ENCODE results near the gene FARS2. TPM values are rescaled to one million over a fixed set of nuclear protein-coding genes. Genes with fewer than 3 reads are reported as not detected.

Gene FARS2
- total and polyA plus RNA-seq, 7 donors: 8.1 to 21.0 (median 12.5) TPM

DNA sequence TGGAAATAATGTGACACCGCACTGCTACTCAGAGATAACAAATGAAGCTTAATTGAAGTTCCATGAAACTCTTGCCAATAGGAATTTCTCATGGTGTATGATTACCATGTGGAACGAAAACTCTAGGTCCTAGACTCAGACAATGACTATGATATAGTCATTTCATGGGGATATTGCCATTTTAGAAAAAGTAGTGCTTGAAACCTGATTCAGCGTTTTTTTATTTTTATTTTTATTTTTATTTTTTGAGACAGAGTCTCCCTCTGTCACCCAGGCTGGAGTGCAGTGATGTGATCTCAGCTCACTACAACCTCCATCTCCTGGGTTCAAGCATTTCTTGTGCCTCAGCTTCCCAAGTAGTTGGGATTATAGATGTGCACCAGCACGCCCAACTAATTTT, 253.9 kb downstream of the FARS2 start:
- no peaks in the 10 kb centered on the region for H3K9me3 ChIP-seq
- H3K27ac ChIP-seq: no peak overlapping the region
- no peaks in the 10 kb centered on the region for H3K36me3 ChIP-seq
- DNase-seq: no peak
- H3K27me3 ChIP-seq: no peaks in the 10 kb centered on the region
- WGBS, 2 donors: 78 to 97% methylated on average over 4 of the region's 4 CpGs
- intact Hi-C loops (cut with DNase I): no loop called here
- H3K4me3 ChIP-seq: no peak overlapping the region
- no peaks in the 10 kb centered on the region for H3K4me1 ChIP-seq
- TF ChIP-seq POLR2A (IDR thresholded peaks at IDR 0.05) (no peak), POLR2AphosphoS5 (IDR thresholded peaks at IDR 0.05) (no peak), EP300 (IDR thresholded peaks at IDR 0.05) (no peak)
- TF ChIP-seq, protein P1, sequence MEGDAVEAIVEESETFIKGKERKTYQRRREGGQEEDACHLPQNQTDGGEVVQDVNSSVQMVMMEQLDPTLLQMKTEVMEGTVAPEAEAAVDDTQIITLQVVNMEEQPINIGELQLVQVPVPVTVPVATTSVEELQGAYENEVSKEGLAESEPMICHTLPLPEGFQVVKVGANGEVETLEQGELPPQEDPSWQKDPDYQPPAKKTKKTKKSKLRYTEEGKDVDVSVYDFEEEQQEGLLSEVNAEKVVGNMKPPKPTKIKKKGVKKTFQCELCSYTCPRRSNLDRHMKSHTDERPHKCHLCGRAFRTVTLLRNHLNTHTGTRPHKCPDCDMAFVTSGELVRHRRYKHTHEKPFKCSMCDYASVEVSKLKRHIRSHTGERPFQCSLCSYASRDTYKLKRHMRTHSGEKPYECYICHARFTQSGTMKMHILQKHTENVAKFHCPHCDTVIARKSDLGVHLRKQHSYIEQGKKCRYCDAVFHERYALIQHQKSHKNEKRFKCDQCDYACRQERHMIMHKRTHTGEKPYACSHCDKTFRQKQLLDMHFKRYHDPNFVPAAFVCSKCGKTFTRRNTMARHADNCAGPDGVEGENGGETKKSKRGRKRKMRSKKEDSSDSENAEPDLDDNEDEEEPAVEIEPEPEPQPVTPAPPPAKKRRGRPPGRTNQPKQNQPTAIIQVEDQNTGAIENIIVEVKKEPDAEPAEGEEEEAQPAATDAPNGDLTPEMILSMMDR (IDR thresholded peaks at IDR 0.05): no peak

DNA sequence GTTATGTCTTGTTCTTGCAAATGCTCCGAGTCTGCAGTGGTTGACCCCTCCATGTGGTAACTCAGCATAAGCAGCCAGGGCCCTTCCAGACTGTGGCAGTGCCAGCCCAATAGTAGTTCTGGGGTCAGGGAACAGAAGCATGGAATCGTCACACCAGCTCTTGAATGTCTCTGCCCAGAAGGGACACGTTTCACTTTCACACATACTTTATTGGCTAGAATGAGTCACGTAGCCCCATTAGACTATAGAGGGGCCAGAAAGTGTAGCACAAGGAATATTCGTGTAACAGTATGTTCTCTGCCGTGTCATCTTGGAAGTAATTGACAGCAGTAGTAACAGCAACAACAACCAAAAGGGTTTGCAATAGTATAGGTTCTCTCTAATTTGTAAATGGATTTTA, 254.7 kb downstream of the FARS2 start:
- Histone ChIP-seq H3K9me3 (no peaks in the 10 kb centered on the region), H3K27me3 (no peaks in the 10 kb centered on the region), H3K27ac (no peak overlapping the region), H3K4me1 (no peaks in the 10 kb centered on the region), H3K36me3 (no peaks in the 10 kb centered on the region), H3K4me3 (no peak overlapping the region)
- intact Hi-C loops (cut with DNase I): no loop called here
- TF ChIP-seq, protein P1 (IDR thresholded peaks at IDR 0.05): no peak
- no peak for TF ChIP-seq POLR2AphosphoS5 (IDR thresholded peaks at IDR 0.05)
- no peak for TF ChIP-seq EP300 (IDR thresholded peaks at IDR 0.05)
- no peak for TF ChIP-seq POLR2A (IDR thresholded peaks at IDR 0.05)
- WGBS, 2 donors: 87 to 88% methylated on average over 6 of the region's 6 CpGs
- DNase-seq: no peak

DNA sequence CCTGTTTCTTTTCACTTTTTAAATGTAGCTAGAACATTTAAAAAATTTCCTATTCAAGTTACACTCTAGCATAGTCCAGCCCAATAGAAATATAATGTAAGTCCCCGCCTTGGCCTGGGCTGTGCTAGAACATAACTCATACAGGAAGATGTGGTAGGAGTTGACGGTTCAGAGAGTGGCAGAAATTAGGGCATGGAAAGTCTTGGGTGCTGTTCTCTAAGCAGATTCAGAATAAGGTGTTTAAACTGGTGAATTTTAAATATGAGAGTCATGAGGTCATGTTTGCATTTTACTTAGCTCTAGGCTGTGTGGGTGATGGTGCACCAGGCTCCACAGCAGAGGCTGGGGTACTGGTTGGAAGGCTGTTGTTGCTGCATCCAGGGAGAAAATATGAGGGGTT, 256.5 kb downstream of the FARS2 start:
- intact Hi-C loops (cut with DNase I): no loop called here
- no peaks in the 10 kb centered on the region for H3K9me3 ChIP-seq
- no peaks in the 10 kb centered on the region for H3K4me1 ChIP-seq
- H3K27me3 ChIP-seq: no peaks in the 10 kb centered on the region
- no peak overlapping the region for H3K4me3 ChIP-seq
- no peak for DNase-seq
- no peaks in the 10 kb centered on the region for H3K36me3 ChIP-seq
- WGBS, 2 donors: 79 to 92% methylated on average over 2 of the region's 2 CpGs
- H3K27ac ChIP-seq: no peak overlapping the region
- TF ChIP-seq EP300 (IDR thresholded peaks at IDR 0.05) (no peak), POLR2AphosphoS5 (IDR thresholded peaks at IDR 0.05) (no peak), POLR2A (IDR thresholded peaks at IDR 0.05) (no peak)
- TF ChIP-seq, protein P1 (IDR thresholded peaks at IDR 0.05): no peak

DNA sequence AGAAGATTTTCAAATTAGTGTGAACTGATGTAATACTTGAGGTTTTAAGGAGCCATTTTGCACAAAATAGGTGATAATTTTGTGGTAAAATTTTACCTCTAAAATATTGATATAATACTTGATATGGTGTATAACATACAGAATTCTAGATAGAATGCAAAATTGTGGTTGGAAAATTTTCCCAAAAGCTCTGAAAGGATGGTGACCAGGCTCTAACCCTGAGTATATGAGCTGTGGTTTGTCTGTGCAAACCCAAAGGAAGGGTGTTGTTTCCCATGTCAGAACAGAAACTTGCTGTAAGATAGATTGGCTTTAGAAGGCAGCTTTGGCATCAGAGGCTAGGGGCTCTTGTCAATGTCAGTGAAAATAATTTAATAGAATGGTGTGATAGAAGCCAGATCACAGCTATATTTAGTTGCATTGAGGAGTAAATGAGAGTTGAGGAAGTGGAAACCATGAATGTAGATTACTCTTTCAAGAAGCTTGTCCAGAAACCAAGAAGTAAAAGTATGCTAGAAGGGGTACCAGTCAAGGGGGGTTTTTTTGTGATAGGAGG, 257.7 kb downstream of the FARS2 start:
- H3K36me3 ChIP-seq: no peaks in the 10 kb centered on the region
- no peak overlapping the region for H3K4me3 ChIP-seq
- no peak for DNase-seq
- TF ChIP-seq POLR2AphosphoS5 (IDR thresholded peaks at IDR 0.05) (no peak), EP300 (IDR thresholded peaks at IDR 0.05) (no peak), POLR2A (IDR thresholded peaks at IDR 0.05) (no peak)
- TF ChIP-seq, protein P1 (IDR thresholded peaks at IDR 0.05): no peak
- no peaks in the 10 kb centered on the region for H3K9me3 ChIP-seq
- intact Hi-C loops (cut with DNase I): no loop called here
- H3K4me1 ChIP-seq: no peaks in the 10 kb centered on the region
- no peaks in the 10 kb centered on the region for H3K27me3 ChIP-seq
- H3K27ac ChIP-seq: no peak overlapping the region

DNA sequence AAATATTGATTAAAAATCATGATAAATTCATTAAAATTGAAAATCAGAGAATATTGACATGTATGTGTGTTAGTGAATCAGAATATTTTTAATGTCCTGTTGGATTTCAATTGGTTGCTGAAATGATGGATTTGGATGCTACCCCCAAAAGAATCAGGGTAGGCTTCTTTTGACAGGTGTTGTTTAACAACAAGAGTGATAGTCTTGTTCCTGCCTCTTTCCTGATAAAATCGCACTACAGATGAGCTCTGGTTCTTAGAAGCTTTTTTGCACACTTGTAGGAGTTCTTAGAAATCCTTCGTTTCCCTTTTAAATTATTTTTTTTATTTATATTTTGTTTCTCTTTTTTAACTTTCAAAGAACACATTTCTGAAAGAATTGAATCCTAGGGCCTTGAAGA, 259.5 kb downstream of the FARS2 start:
- H3K4me3 ChIP-seq: no peak overlapping the region
- 84 to 93% methylated on average over 2 of the region's 2 CpGs for WGBS, 2 donors
- intact Hi-C loops (cut with DNase I): no loop called here
- no peak overlapping the region for H3K27ac ChIP-seq
- no peaks in the 10 kb centered on the region for H3K27me3 ChIP-seq
- TF ChIP-seq, protein P1 (IDR thresholded peaks at IDR 0.05): no peak
- no peak for TF ChIP-seq POLR2A (IDR thresholded peaks at IDR 0.05)
- no peaks in the 10 kb centered on the region for H3K4me1 ChIP-seq
- no peaks in the 10 kb centered on the region for H3K9me3 ChIP-seq
- no peak for DNase-seq
- H3K36me3 ChIP-seq: no peaks in the 10 kb centered on the region
